ENCODE data around the gene WFDC10B.
"Not testable (repeated sequence)": the region's sequence is repeated elsewhere in the genome, so short reads cannot be mapped to it uniquely, and the experiment has no call there.

WFDC10B gene

DNA sequence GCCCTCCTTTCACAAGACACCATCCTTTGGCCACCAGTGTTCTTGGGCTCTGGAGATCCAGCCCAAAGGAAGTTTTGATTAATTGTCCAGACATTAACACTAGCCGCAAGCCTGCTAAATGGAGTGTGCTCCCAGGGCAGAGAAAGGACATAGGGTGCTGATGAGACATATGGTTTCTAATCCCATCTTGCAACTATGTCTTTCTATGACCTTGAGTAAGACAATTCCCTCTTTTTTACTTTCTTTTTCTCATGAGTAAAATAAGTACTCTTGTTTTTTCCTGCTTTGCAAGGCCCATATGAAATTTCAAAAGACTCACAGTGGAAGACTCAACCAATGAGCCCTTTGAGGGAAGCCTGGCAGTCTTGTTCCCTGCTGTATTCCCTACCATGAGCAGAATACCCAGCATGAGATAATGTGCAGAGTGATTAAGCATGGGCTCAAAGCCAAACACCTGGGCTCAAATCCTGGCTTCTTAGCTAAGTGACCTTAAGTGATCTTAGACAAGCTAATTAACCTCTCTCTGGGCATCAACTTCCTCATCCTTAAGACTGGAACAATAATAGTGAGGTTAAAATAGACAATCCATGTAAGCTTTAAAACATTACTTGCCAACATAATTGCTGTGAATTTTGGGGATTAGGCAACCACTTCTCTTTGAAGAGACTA lies at the start of gene WFDC10B:
Gene WFDC10B (minus strand): TSS at position 51 of the 669 bp plus-strand sequence. CDS start 19,027 bp downstream, outside the sequence.
- DNase-seq, result no peak

DNA sequence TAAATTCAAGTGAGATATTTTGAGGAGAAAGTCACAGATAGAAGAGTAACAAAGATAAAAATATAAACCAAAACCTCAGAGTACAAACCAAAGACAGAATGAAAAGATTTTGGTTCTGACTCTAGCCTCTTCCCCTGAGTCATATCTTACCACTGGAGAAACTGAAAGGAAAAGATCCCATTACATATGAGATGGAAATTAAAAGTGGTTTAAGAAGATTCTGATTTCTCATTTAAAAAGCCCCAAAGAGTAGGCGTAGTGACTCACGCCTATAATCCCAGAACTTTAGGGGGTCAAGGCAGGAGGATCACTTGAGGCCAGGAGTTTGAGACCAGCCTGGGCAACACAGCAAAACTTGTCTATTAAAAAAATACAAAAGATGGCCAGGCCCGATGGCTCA lies 47.9 kb upstream of the WFDC10B start:
- DNase-seq, result no peak

DNA sequence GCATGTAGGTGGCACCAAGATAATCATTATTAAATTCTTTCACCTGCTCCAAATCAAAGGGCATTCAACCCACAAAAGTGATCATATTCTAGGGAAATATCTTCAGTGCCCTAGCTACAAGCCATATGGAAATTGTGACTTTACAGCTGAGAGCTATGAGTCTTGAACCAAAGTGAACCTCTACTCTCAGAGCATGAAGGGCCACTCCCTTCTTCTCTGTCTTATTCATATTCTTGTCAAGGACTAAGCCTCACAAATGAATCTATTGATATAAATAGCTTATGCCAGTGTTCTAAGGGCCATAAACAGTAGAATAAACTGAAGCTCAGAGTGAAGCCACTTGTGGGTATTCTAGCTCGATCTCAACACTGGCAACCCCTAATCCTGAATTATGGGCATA lies 46.9 kb upstream of the WFDC10B start:
- DNase-seq, result no peak

GRCh38 chr20:45745015-45745414 lies 40.2 kb upstream of the WFDC10B start:
- no peak for DNase-seq

DNA sequence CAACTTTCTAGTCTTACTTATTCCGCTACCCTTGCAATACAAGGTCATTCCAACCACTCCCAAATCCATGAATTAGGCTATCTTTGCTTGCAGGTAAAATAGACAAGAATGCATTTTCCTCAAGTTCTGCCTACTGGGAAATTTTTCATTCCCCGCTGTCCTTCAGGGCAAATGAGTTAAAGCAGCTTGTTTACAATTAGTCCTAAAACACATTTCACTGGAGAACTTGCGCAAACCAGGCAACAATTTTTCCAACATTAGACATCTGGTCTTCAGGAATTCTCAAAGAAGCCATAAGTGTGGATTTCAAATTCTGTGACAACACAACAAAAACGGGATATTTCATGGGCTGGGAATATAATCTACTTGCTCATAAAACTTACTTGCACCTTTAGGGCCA lies 37.8 kb upstream of the WFDC10B start:
- DNase-seq, result no peak

DNA sequence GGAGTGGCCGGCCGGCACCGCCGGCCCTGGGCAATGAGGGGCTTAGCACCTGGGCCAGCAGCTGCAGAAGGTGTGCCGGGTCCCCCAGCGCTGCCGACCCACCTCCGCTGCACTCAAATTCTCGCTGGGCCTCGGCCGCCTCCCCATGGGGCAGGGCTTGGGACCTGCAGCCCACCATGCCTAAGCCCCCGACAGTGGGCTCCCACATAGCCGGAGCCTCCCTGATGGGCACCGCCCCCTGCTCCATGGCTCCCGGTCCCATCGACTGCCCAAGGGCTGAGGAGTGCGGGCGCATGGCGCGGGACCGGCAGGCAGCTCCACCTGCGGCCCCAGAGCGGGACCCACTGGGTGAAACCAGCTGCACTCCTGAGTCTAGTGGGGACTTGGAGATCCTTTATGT lies 31.2 kb upstream of the WFDC10B start:
- DNase-seq, result no peak

DNA sequence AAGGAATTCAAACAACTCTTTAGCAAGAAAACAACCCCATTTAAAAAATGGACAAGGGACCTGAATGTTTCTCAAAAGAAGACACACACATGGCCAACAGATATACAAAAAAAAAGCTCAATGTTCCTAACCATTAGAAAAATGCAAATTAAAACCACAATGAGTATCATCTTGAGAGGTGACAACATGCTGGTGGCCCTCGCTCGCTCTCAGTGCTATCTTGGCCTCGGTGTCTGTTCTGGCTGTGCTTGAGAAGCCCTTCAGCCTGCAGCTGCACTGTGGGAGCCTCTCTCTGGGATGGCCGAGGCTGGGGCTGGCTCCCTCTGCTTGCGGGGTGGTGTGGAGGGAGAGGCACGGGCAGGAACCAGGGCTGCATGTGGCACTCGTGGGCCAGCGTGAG lies 30.7 kb upstream of the WFDC10B start:
- DNase-seq, result no peak

DNA sequence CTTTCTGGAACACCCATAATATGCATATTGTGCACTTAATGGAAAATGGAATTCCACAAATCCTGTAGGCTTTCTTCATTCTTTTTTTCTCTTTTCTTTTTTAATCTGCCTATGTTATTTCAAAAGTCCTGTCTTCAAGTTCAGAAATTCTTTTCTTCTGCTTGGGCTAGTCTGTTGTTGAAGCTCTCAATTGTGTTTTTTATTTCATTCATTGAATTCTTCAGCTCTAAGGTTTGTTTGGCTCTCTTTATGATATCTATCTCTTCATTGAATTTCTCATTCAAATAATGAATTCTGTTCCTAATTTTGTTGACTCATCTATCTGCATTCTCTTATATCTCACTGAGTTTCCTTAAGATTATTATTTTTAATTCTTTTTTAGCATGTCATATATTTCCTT lies 27.4 kb upstream of the WFDC10B start:
- no peak for DNase-seq

DNA sequence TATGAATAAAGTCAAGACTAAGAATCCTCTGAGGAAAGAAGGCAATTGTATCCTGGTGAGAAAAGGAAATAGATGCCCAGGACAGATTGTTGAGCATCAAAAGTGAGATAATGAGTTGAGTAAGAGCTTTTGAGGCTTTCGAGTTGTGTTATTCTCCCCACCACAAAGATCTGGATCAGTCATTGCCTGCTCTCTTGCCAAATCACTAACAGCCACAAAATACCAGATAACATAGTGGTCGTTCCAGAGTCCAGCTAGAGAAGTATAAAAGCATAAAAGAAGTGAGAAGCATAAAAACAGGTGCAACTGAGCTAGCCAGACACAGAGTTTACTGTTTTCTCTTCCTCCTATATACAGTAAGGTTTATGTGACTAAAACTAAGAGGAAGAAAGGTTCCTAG lies 22.2 kb upstream of the WFDC10B start:
- no peak for DNase-seq

- DNase-seq, result no peak
Observed at GRCh38 chr20:45725134-45725533, 20.3 kb upstream of the WFDC10B start.

GRCh38 chr20:45722047-45722446 lies 17.2 kb upstream of the WFDC10B start, which contains the start of gene SPINT4:
Gene SPINT4 (plus strand): TSS chr20:45722347. CDS start chr20:45722368, 21 bp downstream.
- no peak for DNase-seq

GRCh38 chr20:45716141-45716688 lies 11.4 kb upstream of the WFDC10B start:
- not testable (repeated sequence) for DNase-seq

DNA sequence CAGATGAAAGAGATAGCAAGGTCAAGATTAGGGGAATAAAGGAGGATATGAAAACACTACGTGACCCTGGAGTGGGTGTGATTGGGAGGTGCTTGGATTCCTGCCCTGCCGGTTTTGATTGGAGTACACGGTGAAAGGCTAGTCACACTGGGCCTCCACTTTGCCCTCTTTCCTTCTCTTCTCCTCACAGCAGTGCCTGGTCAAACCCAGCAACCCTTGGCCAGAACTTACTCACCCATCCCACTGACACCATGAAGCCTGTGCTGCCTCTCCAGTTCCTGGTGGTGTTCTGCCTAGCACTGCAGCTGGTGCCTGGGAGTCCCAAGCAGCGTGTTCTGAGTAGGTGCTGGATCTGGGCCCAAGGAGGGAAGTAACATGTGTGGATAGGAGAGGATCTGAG lies 2.9 kb downstream of the WFDC10B start, which contains the start of gene WFDC13:
Gene WFDC13 (plus strand): TSS at position 166 of the 400 bp plus-strand sequence. CDS start 86 bp downstream, at position 252.
- no peak for DNase-seq

DNA sequence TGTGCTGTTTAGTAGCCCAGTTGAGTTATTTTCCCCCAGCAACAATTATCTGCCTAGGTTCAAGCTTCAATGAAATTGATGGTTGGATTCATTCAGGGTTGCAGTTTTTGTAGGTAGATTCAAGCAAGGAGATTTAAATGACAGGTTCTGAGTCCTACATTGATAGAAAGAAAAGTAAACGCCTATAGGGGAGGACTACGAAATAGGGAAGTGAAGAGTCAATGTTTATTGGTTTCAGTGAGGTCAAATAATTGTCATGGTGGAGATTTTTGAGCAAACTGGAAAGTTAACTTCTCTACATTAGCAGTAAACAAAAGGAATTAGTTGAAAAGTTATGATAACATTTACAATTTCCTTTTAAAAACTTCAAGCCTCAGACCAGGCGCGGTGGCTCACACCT lies 3.7 kb downstream of the WFDC10B start:
- DNase-seq, result no peak

DNA sequence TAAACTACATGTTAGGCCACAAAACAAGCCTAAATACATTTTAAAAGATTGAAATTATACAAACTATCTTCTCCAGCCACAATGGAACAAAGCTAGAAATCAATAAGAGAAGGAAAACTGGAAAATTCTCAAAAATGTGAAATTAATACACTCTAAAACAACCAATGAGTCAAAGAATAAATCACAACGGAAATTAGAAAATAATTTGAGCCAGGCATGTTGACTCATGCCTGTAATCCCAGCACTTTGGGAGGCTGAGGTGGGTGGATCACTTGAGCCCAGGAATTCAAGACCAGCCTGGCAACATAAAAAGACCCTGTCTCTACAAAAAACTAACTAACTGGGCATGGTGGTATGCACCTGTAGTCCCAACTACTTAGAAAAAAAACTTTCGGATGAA lies 9.3 kb downstream of the WFDC10B start:
- DNase-seq, result no peak

DNA sequence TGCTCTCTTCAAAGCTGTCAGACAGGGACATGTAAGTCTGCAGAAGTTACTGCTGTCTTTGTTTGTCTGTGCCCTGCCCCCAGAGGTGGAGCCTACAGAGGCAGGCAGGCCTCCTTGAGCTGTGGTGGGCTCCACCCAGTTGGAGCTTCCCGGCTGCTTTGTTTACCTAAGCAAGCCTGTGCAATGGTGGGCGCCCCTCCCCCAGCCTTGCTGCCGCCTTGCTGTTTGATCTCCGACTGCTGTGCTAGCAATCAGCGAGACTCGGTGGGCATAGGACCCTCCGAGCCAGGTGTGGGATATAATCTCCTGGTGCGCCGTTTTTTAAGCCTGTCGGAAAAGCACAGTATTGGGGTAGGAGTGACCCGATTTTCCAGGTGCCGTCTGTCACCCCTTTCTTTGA lies 11.5 kb downstream of the WFDC10B start:
- DNase-seq, result not testable (repeated sequence)

- no peak for DNase-seq
Observed at GRCh38 chr20:45685896-45686295, 18.9 kb downstream of the WFDC10B start.

GRCh38 chr20:45679650-45680049 lies 25.2 kb downstream of the WFDC10B start:
- DNase-seq, result no peak

- no peak for DNase-seq
Observed at GRCh38 chr20:45672765-45673164, 32.1 kb downstream of the WFDC10B start.

DNA sequence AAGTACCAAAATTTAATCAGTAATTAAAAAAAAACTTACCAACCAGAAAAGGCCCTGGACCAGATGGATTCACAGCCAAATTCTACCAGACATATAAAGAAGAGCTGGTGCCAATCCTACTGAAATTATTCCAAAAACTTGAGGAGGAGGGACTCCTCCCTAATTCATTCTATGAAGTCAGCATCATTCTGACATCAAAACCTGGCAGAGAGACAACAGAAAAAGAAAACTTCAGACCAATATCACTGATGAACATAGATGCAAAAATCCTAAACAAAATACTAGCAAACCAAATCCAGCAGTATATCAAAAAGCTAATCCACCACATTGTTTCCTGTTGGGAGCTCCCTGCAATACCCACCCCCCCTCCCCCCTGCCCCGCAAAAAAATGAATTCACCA lies 34.7 kb downstream of the WFDC10B start, which contains the start of gene WFDC11:
Gene WFDC11 (minus strand): TSS at position 101 of the 400 bp plus-strand sequence. CDS start 19,639 bp downstream, outside the sequence.
- no peak for DNase-seq

GRCh38 chr20:45657038-45657437 lies 47.8 kb downstream of the WFDC10B start:
- not testable (repeated sequence) for DNase-seq

DNA sequence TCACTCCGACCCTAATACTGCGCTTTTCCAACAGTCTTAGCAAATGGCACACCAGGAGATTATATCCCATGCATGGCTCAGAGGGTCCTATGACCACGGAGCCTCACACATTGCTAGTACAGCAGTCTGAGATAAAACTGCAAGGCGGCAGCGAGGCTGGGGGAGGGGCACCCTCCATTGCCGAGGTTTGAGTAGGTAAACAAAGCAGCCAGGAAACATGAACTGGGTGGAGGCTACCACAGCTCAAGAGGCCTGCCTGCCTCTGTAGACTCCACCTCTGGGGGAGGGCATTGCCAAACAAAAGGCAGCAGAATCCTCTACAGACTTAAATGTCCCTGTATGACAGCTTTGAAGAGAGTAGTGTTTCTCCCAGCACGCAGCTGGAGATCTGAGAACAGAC lies 53.1 kb downstream of the WFDC10B start:
- peak; percentile 51 for DNase-seq

GRCh38 chr20:45649312-45649863 lies 55.4 kb downstream of the WFDC10B start:
- no peak for DNase-seq

- DNase-seq, result no peak
Observed at GRCh38 chr20:45647441-45648050, 57.3 kb downstream of the WFDC10B start.
